Measurements from ENCODE around the gene CHL1. TPM values are rescaled to one million over a fixed set of nuclear protein-coding genes. Genes with fewer than 3 reads are reported as not detected.

The CHL1 gene
- total RNA-seq, 1 donor from 2014 or later = 16.0 TPM

- Histone ChIP-seq H3K9me3 (no peaks in the 10 kb centered on the region), H3K27me3 (no peaks in the 10 kb centered on the region), H3K27ac (no peak overlapping the region), H3K36me3 (no peaks in the 10 kb centered on the region), H3K4me1 (no peaks in the 10 kb centered on the region), H3K4me3 (no peak overlapping the region)
- no peak for ATAC-seq
- DNase-seq = no peak
- TF ChIP-seq CTCF (IDR thresholded peaks at IDR 0.05) = no peak
- intact Hi-C loops (cut with DNase I) = no loop called here
Measured at GRCh38 chr3:257826-258225, 61.3 kb downstream of the CHL1 start.

- no peaks in the 10 kb centered on the region for H3K36me3 ChIP-seq
- no peak for TF ChIP-seq CTCF (IDR thresholded peaks at IDR 0.05)
- intact Hi-C loops (cut with DNase I) = no loop called here
- no peaks in the 10 kb centered on the region for H3K4me1 ChIP-seq
- no peak overlapping the region for H3K27ac ChIP-seq
- ATAC-seq (no peak), DNase-seq (no peak)
- no peaks in the 10 kb centered on the region for H3K27me3 ChIP-seq
- no peaks in the 10 kb centered on the region for H3K9me3 ChIP-seq
- H3K4me3 ChIP-seq = no peak overlapping the region
Measured at GRCh38 chr3:260898-261297, 64.3 kb downstream of the CHL1 start.

- intact Hi-C loops (cut with DNase I) = no loop called here
- DNase-seq (no peak), ATAC-seq (no peak)
- Histone ChIP-seq H3K4me3 (no peak overlapping the region), H3K27ac (no peak overlapping the region), H3K27me3 (no peaks in the 10 kb centered on the region), H3K9me3 (no peaks in the 10 kb centered on the region), H3K36me3 (no peaks in the 10 kb centered on the region), H3K4me1 (no peaks in the 10 kb centered on the region)
- TF ChIP-seq CTCF (IDR thresholded peaks at IDR 0.05) = no peak
Measured at GRCh38 chr3:263393-263792, 66.8 kb downstream of the CHL1 start.

- TF ChIP-seq CTCF (IDR thresholded peaks at IDR 0.05) = no peak
- Histone ChIP-seq H3K4me3 (no peak overlapping the region), H3K27me3 (no peaks in the 10 kb centered on the region), H3K27ac (no peak overlapping the region), H3K4me1 (no peaks in the 10 kb centered on the region), H3K9me3 (no peaks in the 10 kb centered on the region), H3K36me3 (no peaks in the 10 kb centered on the region)
- DNase-seq (no peak), ATAC-seq (peak; percentile 89)
- intact Hi-C loops (cut with DNase I) = no loop called here
Measured at GRCh38 chr3:264394-265156, 68.0 kb downstream of the CHL1 start.

- DNase-seq = no peak
- ATAC-seq = no peak
- H3K9me3 ChIP-seq = no peaks in the 10 kb centered on the region
- no peaks in the 10 kb centered on the region for H3K36me3 ChIP-seq
- H3K4me3 ChIP-seq = no peak overlapping the region
- H3K4me1 ChIP-seq = no peaks in the 10 kb centered on the region
- H3K27me3 ChIP-seq = no peaks in the 10 kb centered on the region
- no peak overlapping the region for H3K27ac ChIP-seq
- intact Hi-C loops (cut with DNase I) = no loop called here
- TF ChIP-seq CTCF (IDR thresholded peaks at IDR 0.05) = no peak
Measured at GRCh38 chr3:267101-267500, 70.5 kb downstream of the CHL1 start.

GRCh38 chr3:270688-271087, 74.1 kb downstream of the CHL1 start:
- no peak overlapping the region for H3K4me3 ChIP-seq
- no peak for DNase-seq
- no peaks in the 10 kb centered on the region for H3K9me3 ChIP-seq
- no peak for ATAC-seq
- H3K4me1 ChIP-seq = no peaks in the 10 kb centered on the region
- intact Hi-C loops (cut with DNase I) = no loop called here
- no peaks in the 10 kb centered on the region for H3K36me3 ChIP-seq
- TF ChIP-seq CTCF (IDR thresholded peaks at IDR 0.05) = no peak
- no peak overlapping the region for H3K27ac ChIP-seq
- no peaks in the 10 kb centered on the region for H3K27me3 ChIP-seq

Data from upper lobe of right lung (tissue), 1 donor.